ENCODE measurements around the gene MRLN. TPM values are rescaled to one million over a fixed set of nuclear protein-coding genes. Genes with fewer than 3 reads are reported as not detected.

Gene MRLN
- total and polyA plus RNA-seq, 4 donors = 0.35 to 0.98 (median 0.75) TPM; not detected in 1

DNA sequence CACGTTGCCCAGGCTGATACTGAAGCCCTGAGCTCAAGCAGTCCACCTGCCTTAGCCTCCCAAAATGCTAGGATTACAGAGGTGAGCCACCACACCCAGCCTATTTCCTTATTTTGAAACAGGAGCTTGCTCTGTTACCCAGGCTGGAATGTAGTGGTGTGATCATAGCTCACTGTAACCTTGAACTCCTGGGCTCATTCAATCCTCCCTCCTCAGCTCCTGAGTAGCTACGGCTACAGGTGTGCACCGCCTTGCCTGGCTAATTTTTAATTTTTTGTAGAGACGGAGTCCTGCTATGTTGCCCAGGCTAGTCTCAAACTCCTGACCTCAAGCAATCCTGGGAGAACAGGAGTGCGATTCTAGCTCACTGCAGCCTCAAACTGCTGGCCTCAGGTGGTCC lies 11.7 kb downstream of the MRLN start:
- TF ChIP-seq, protein P1, sequence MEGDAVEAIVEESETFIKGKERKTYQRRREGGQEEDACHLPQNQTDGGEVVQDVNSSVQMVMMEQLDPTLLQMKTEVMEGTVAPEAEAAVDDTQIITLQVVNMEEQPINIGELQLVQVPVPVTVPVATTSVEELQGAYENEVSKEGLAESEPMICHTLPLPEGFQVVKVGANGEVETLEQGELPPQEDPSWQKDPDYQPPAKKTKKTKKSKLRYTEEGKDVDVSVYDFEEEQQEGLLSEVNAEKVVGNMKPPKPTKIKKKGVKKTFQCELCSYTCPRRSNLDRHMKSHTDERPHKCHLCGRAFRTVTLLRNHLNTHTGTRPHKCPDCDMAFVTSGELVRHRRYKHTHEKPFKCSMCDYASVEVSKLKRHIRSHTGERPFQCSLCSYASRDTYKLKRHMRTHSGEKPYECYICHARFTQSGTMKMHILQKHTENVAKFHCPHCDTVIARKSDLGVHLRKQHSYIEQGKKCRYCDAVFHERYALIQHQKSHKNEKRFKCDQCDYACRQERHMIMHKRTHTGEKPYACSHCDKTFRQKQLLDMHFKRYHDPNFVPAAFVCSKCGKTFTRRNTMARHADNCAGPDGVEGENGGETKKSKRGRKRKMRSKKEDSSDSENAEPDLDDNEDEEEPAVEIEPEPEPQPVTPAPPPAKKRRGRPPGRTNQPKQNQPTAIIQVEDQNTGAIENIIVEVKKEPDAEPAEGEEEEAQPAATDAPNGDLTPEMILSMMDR (IDR thresholded peaks at IDR 0.05; ENCODE audit: control extremely low read depth, extremely low read depth) = no peak
- Histone ChIP-seq H3K4me3 (no peak overlapping the region), H3K27me3 (ENCODE audit: control insufficient read depth in 3 of 3, insufficient read depth in 3 of 3, low read length in 2 of 3) (no peaks in the 10 kb centered on the region), H3K9ac (ENCODE audit: insufficient read depth in 1 of 2, low read length in 2 of 2) (no peak overlapping the region), H3K4me1 (ENCODE audit: control insufficient read depth in 5 of 5, insufficient read depth in 5 of 5, low read length in 5 of 5) (peaks cover 0 to 2% (median 0%) of the 10 kb centered on the region in 5 donors), H3K36me3 (ENCODE audit: control insufficient read depth in 4 of 4, insufficient read depth in 4 of 4, low read length in 4 of 4) (no peaks in the 10 kb centered on the region), H3K9me3 (ENCODE audit: control insufficient read depth in 4 of 4, insufficient read depth in 3 of 4, low read length in 3 of 4) (no peaks in the 10 kb centered on the region), H3K27ac (ENCODE audit: low read depth in 1 of 2, low read length in 1 of 2) (no peak overlapping the region)
- DNase-seq (no peak), ATAC-seq (ENCODE audit: insufficient read depth, low FRiP score) (no peak)
- WGBS, 2 donors = 90 to 92% methylated on average over 5 of the region's 5 CpGs

DNA sequence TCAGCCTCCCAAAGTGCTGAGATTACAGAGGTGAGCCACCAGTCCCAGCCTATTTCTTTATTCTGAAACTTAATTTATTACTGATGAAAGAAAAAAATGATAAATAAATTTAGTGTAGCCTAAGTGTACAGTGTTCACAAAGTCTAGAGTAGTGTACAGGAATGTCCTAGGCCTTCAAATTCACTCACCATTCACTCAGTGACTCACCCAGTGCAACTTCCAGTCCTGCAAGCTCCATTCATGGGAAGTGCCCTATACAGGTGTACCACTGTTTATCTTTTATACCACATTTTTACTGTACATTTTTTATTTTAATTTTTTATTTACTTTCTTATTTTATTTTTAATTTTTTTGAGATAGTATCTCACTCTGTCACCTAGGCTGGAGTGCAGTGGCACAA lies 12.2 kb downstream of the MRLN start:
- DNase-seq (no peak), ATAC-seq (ENCODE audit: insufficient read depth, low FRiP score) (no peak)
- Histone ChIP-seq H3K9ac (ENCODE audit: insufficient read depth in 1 of 2, low read length in 2 of 2) (no peak overlapping the region), H3K27me3 (ENCODE audit: control insufficient read depth in 3 of 3, insufficient read depth in 3 of 3, low read length in 2 of 3) (no peaks in the 10 kb centered on the region), H3K4me3 (no peak overlapping the region), H3K4me1 (ENCODE audit: control insufficient read depth in 5 of 5, insufficient read depth in 5 of 5, low read length in 5 of 5) (peaks cover 0 to 2% (median 0%) of the 10 kb centered on the region in 5 donors), H3K9me3 (ENCODE audit: control insufficient read depth in 4 of 4, insufficient read depth in 3 of 4, low read length in 3 of 4) (no peaks in the 10 kb centered on the region), H3K36me3 (ENCODE audit: control insufficient read depth in 4 of 4, insufficient read depth in 4 of 4, low read length in 4 of 4) (no peaks in the 10 kb centered on the region), H3K27ac (ENCODE audit: low read depth in 1 of 2, low read length in 1 of 2) (no peak overlapping the region)
- TF ChIP-seq, protein P1 (IDR thresholded peaks at IDR 0.05; ENCODE audit: control extremely low read depth, extremely low read depth) = no peak

DNA sequence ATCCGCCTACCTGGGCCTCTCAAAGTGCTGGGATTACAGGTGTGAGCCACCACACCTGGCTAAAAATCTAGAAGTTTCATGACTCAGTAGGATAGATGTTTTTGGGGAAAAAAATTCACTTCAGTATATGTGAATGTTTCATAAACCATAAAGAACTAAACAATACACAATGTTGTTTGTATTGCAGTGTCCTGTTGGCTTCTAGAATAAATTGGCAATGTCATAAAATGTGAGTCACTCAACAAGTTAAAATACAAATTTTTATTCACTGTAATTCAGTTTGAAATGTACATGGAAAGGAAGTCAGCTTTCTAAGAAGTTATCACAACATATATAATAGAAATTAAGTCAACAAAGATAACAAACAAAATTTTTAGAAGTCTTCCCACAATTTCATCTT lies 16.5 kb downstream of the MRLN start:
- Histone ChIP-seq H3K9ac (ENCODE audit: insufficient read depth in 1 of 2, low read length in 2 of 2) (no peak overlapping the region), H3K4me1 (ENCODE audit: control insufficient read depth in 5 of 5, insufficient read depth in 5 of 5, low read length in 5 of 5) (no peaks in the 10 kb centered on the region), H3K36me3 (ENCODE audit: control insufficient read depth in 4 of 4, insufficient read depth in 4 of 4, low read length in 4 of 4) (no peaks in the 10 kb centered on the region), H3K27ac (ENCODE audit: low read depth in 1 of 2, low read length in 1 of 2) (no peak overlapping the region), H3K4me3 (no peak overlapping the region), H3K9me3 (ENCODE audit: control insufficient read depth in 4 of 4, insufficient read depth in 3 of 4, low read length in 3 of 4) (no peaks in the 10 kb centered on the region), H3K27me3 (ENCODE audit: control insufficient read depth in 3 of 3, insufficient read depth in 3 of 3, low read length in 2 of 3) (peaks cover 0 to 2% (median 0%) of the 10 kb centered on the region in 3 donors)
- TF ChIP-seq, protein P1 (IDR thresholded peaks at IDR 0.05; ENCODE audit: control extremely low read depth, extremely low read depth) = no peak
- ATAC-seq (ENCODE audit: insufficient read depth, low FRiP score) = no peak
- 91% methylated on average over 1 of the region's 1 CpG for WGBS, 2 donors
- DNase-seq = no peak

DNA sequence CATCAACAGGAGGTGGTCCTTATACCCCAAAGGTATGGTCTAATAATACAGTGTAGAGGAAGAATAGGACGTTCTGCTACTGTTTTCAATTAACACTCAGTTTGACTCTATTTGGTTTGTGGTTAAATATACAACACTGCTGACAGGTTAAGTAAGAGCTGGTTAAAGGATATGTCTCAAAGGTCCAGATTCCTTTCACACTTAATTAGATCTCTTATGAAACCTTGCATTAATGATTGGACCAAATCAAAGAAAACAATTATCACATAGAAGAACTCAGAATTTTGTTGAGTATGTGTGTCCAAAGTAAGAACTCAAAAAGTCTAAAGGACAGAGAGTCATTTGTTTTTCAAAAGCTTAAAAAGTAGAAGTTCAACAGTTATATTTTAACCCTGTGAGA lies 18.0 kb downstream of the MRLN start:
- TF ChIP-seq, protein P1 (IDR thresholded peaks at IDR 0.05; ENCODE audit: control extremely low read depth, extremely low read depth) = no peak
- WGBS, 2 donors = 49 to 74% methylated on average over 1 of the region's 1 CpG
- no peaks in the 10 kb centered on the region for H3K4me1 ChIP-seq (ENCODE audit: control insufficient read depth in 5 of 5, insufficient read depth in 5 of 5, low read length in 5 of 5)
- H3K36me3 ChIP-seq (ENCODE audit: control insufficient read depth in 4 of 4, insufficient read depth in 4 of 4, low read length in 4 of 4) = no peaks in the 10 kb centered on the region
- no peak for DNase-seq
- H3K4me3 ChIP-seq = no peak overlapping the region
- H3K27ac ChIP-seq (ENCODE audit: low read depth in 1 of 2, low read length in 1 of 2) = no peak overlapping the region
- no peak for ATAC-seq (ENCODE audit: insufficient read depth, low FRiP score)
- H3K9me3 ChIP-seq (ENCODE audit: control insufficient read depth in 4 of 4, insufficient read depth in 3 of 4, low read length in 3 of 4) = no peaks in the 10 kb centered on the region
- peaks cover 0 to 2% (median 0%) of the 10 kb centered on the region in 3 donors for H3K27me3 ChIP-seq (ENCODE audit: control insufficient read depth in 3 of 3, insufficient read depth in 3 of 3, low read length in 2 of 3)
- H3K9ac ChIP-seq (ENCODE audit: insufficient read depth in 1 of 2, low read length in 2 of 2) = no peak overlapping the region
